ENCODE results near the gene MESP2.

GRCh38 chr15:89795996-89796395 lies 19.9 kb downstream of the MESP2 start:
- TF ChIP-seq CTCF (conservative IDR thresholded peaks at IDR 0.05 in 1 of 2, IDR thresholded peaks at IDR 0.05 in 1 of 2; ENCODE audit: extremely low read depth in 1 of 2, insufficient read depth in 1 of 2, low read depth in 1 of 2, low read length in 2 of 2) (no peak), EZH2 (IDR thresholded peaks at IDR 0.05; ENCODE audit: borderline replicate concordance, low read length) (no peak)
